ENCODE results near the gene RCAN1.

DNA sequence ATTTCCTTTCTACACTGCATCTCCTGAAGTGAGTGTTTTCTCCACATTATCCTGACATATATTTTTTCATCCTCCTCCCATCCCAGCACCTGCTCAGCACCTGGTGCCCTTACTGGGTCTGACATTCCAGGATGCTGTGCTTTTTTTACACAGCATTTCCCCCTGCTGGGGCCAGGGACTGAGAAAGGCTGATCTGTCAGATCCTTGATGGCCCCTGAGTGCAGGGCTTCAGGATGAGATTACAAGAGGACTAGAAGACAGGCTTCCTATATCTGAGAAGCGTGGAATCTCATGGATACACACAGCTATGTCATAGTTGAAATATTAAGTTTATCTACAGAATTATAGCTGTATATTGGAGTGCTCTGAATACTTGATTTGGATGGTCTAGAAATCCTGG is 24.4 kb downstream of the RCAN1 start:
- TF ChIP-seq CTCF (IDR thresholded peaks at IDR 0.05) (no peak), POLR2A (IDR thresholded peaks at IDR 0.05) (no peak)
